ENCODE results near the gene CENPP.

DNA sequence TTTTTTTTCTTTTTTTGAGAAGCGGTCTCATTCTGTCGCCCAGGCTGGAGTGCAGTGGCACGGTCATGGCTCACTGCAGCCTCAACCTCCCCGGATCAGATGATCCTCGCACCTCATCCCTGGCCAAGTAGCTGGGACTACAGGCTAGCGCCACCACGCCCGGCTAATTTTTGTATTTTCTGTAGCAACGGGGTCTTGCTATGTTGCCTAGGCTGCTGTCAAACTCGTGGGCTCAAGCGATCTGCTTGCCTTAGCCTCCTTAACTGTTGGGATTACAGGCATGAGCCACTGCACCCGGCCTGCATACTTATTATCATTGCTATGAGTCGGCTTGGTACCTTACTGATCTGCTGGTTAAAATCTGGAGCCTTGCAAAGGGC, 31.5 kb upstream of the CENPP start:
- TF ChIP-seq, protein P1, sequence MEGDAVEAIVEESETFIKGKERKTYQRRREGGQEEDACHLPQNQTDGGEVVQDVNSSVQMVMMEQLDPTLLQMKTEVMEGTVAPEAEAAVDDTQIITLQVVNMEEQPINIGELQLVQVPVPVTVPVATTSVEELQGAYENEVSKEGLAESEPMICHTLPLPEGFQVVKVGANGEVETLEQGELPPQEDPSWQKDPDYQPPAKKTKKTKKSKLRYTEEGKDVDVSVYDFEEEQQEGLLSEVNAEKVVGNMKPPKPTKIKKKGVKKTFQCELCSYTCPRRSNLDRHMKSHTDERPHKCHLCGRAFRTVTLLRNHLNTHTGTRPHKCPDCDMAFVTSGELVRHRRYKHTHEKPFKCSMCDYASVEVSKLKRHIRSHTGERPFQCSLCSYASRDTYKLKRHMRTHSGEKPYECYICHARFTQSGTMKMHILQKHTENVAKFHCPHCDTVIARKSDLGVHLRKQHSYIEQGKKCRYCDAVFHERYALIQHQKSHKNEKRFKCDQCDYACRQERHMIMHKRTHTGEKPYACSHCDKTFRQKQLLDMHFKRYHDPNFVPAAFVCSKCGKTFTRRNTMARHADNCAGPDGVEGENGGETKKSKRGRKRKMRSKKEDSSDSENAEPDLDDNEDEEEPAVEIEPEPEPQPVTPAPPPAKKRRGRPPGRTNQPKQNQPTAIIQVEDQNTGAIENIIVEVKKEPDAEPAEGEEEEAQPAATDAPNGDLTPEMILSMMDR (IDR thresholded peaks at IDR 0.05), result no peak
- no peak for TF ChIP-seq POLR2A (IDR thresholded peaks at IDR 0.05)
